ENCODE results near the gene RPH3AL.

GRCh38 chr17:329784-330420 lies 22.7 kb downstream of the RPH3AL start:
- TF ChIP-seq CTCF (IDR thresholded peaks at IDR 0.05): no peak
- TF ChIP-seq POLR2A (IDR thresholded peaks at IDR 0.05): no peak

Data from right lobe of liver (tissue), 4 donors.